GM12865 (cell line): Measurements from ENCODE around the gene NALCN.

ENCODE experiments used
- DNase-seq: peaks from one replicate; pipeline ENCODE4 v3.0.0; 2010; ENCODE audit warnings: low read depth
- H3K4me3 ChIP-seq: 2 replicates; pipeline ENCODE4 v1.5.1; 2011; ENCODE audit warnings: mild to moderate bottlenecking, low read depth, low read length, control low read depth
- TF ChIP-seq, protein P1 (sequence below): IDR thresholded peaks from 2 replicates; pipeline ENCODE4 v1.5.1; 2011; ENCODE audit warnings: low read length, control low read depth, low read depth, inconsistent platforms; ENCODE audit not compliant: insufficient read depth; ENCODE audit errors: missing control alignments

NALCN gene

DNA sequence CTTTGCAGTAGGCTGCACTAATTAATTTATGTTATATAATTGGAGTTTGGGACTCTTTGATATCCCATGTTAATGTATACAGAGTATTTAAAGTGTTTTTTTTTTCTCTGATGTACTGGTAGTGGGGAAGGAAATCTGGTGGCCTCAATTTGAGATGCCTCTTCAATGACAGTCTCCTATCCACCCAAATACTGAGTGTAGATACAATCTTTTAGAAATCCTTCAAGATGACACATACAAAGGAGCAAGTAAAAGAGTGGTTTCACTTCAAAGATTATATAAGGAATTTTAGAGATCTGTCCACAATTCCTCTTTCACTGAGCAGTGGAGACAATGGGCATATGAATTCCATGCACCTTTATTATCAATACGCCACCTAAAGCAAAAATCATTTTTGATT, 15.1 kb downstream of the NALCN start:
- H3K4me3 ChIP-seq, result no peak overlapping the region
- TF ChIP-seq, protein P1, sequence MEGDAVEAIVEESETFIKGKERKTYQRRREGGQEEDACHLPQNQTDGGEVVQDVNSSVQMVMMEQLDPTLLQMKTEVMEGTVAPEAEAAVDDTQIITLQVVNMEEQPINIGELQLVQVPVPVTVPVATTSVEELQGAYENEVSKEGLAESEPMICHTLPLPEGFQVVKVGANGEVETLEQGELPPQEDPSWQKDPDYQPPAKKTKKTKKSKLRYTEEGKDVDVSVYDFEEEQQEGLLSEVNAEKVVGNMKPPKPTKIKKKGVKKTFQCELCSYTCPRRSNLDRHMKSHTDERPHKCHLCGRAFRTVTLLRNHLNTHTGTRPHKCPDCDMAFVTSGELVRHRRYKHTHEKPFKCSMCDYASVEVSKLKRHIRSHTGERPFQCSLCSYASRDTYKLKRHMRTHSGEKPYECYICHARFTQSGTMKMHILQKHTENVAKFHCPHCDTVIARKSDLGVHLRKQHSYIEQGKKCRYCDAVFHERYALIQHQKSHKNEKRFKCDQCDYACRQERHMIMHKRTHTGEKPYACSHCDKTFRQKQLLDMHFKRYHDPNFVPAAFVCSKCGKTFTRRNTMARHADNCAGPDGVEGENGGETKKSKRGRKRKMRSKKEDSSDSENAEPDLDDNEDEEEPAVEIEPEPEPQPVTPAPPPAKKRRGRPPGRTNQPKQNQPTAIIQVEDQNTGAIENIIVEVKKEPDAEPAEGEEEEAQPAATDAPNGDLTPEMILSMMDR, result no peak
- no peak for DNase-seq

DNA sequence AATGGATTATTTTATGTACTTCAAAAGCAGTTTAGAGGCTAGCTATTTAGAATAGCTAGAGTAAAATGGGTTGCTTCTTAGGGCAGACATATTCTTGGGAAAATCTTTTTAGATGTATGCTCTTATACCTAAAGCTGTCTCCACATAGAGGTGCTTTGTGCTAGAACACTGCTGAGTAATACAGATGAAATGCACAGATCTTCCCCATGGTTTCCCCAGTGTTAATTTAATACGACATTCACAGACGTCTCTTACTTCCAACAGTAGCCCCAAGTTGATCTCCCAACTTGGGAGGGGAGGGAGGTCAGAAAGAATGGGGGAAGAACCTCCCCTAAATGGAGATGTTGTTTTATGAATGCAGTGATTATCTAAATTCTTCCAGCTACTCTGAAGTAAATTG, 16.9 kb downstream of the NALCN start:
- no peak overlapping the region for H3K4me3 ChIP-seq
- TF ChIP-seq, protein P1, result no peak
- DNase-seq, result no peak

DNA sequence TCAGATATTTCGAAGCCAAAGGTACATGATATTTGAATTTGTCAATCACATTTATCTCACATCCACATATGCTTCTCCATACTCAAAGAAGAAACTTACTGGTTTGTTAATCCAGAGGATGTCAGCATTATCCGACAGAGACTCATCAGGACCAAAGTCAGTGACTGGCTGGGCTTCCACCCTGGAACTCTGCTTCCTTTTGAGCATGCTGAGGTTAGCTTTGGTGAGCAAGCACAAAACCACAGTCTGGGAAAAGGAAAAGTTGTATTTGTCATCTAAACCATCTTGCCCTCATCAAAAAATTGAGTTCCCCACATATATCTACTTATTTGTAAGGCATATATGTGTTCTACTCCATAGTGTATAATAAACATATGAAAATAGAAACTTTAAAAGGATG, 17.4 kb downstream of the NALCN start:
- TF ChIP-seq, protein P1, result no peak
- H3K4me3 ChIP-seq, result no peak overlapping the region
- no peak for DNase-seq

DNA sequence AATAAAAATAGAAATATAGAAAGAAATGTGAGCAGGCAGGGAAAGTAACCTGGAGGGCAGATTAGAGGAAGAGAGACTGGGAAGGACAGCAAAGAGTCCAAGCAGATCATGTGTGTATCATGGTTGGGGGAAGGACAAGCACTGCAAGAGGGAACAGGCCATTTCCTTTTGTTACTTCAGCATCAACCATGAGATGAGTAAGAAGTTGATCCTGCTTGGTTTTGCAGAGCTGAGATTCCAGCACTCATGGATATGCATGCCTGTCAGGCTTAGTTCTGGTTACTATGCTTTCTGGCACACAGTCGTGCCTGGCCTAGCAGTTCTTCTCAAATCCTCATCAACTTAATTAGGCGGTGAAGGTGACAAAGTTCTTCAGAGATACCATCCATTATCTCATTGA, 18.1 kb downstream of the NALCN start:
- no peak for DNase-seq
- no peak overlapping the region for H3K4me3 ChIP-seq
- TF ChIP-seq, protein P1, result no peak

DNA sequence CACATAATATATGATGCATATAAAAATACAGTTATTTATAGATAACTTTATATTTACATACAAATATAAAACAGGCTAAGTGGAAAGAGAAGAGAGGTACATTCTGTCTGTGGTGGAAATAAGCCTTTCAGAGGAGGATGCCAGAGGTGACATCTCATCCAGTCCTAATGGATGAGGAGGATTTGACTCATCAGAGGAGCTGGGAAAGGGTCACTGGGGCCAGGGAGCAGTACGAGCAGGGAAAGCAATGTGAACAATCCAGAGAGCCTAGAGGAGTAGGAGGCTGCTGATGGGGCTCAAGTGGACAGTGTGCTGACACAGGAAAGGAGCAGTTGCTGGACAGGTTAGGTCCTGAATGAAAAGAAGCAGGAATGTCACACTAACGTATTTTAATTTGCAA, 18.6 kb downstream of the NALCN start:
- H3K4me3 ChIP-seq, result no peak overlapping the region
- DNase-seq, result no peak
- TF ChIP-seq, protein P1, result no peak

DNA sequence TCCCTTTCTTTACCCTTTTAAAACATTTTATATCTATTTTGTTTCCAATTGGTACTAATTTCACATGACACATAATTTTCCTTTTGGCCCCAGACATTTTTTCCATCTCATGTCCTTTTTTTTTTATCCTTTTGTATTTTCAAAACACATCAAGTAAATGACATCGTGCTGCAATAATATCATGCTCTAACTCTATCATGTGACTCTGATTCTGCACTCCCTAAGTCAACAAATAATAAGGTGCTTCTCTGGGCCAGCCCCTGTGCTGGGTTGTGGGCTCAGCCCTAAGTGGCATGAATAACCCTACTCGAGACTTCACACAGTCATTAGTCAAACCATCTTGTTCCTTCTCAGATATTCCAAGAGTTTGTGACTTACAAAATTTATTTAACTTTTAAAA, 21.7 kb downstream of the NALCN start:
- TF ChIP-seq, protein P1, result no peak
- no peak for DNase-seq
- H3K4me3 ChIP-seq, result no peak overlapping the region

DNA sequence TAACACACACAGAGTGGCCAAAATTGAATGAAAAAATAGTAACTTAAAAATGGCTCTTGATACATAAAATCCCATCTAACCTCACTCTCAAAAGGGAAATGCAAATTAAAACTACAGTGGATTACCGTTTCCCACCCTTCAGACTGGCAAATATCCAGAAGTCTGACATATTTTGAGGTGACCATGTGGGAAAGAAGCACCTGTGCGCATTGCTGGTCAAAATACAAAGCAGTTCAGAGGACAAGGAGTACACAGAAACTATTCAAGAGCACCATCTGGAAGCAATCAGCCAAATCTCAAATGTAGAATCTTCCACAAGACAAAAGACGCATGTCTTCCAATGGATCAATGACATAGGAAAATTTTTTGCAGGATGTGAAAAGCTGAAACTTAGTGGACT, 23.2 kb downstream of the NALCN start:
- no peak overlapping the region for H3K4me3 ChIP-seq
- no peak for DNase-seq
- TF ChIP-seq, protein P1, result no peak
